ENCODE results near the gene TRIM32.
"Not testable (repeated sequence)": the region's sequence is repeated elsewhere in the genome, so short reads cannot be mapped to it uniquely, and the experiment has no call there.

The TRIM32 gene

GRCh38 chr9:116674210-116674980 lies 12.7 kb upstream of the TRIM32 start:
- no peak for DNase-seq (ENCODE audit: low read depth)

DNA sequence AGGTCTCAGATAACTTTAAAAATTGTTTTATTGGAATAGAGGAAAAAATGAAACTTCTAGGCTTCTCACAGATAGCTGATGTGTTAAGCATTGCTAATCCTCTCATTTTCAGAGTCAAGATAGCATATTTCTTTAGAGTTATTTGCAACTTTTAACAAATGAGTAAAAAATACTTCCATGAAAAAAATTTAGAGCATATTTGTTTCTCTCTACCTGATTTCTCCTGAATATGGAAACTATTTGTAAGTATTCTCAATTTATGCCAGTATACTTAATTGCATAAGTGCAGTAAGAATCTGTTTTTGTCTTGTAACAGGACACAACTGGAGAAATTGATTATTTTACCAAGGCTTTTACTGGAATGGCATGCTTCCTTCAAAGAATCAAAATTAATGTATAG lies 3.6 kb upstream of the TRIM32 start:
- no peak for DNase-seq (ENCODE audit: low read depth)

DNA sequence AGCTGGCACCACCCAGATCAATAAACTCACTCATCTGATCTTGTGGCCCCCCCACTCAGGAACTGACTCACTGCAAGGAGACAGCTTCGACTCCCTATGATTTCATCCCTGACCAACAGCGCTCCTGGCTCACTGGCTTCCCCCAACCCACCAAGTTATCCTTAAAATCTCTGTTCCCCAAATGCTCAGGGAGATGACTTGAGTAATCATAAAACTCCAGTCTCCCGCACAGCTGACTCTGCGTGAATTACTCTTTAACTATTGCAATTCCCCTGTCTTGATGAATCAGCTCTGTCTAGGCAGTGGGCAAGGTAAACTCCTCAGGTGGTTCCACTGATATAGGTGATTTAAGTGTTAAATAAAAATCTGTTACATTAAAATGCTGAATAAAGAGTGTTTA lies 1.9 kb upstream of the TRIM32 start:
- no peak for DNase-seq (ENCODE audit: low read depth)

- DNase-seq (ENCODE audit: low read depth) = no peak
These were observed 970 bp upstream of the TRIM32 start for GRCh38 chr9:116686135-116686534.

DNA sequence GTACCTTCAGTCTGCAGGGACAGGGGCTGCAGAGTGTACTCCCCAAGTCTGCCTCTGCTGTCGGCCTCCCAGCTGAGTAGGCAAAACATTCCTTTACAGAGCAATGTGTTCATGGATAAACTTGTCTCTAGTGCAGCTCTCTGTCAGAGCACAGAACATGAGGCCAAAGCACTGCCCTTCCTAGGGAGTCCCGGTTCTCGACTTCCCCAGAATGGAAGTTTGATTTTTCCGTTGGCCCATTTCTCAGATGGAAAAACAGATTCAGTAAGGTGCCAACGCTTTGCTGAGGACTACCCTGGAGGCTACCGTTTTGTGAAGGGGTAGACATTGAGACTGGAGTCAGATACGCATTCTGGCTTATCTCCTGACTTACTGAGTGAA lies 422 bp upstream of the TRIM32 start:
- DNase-seq (ENCODE audit: low read depth) = no peak

- no peak for DNase-seq (ENCODE audit: low read depth)
These were observed 640 bp downstream of the TRIM32 start for GRCh38 chr9:116687754-116688135.

GRCh38 chr9:116688806-116689485 lies 1.8 kb downstream of the TRIM32 start:
- no peak for DNase-seq (ENCODE audit: low read depth)

DNA sequence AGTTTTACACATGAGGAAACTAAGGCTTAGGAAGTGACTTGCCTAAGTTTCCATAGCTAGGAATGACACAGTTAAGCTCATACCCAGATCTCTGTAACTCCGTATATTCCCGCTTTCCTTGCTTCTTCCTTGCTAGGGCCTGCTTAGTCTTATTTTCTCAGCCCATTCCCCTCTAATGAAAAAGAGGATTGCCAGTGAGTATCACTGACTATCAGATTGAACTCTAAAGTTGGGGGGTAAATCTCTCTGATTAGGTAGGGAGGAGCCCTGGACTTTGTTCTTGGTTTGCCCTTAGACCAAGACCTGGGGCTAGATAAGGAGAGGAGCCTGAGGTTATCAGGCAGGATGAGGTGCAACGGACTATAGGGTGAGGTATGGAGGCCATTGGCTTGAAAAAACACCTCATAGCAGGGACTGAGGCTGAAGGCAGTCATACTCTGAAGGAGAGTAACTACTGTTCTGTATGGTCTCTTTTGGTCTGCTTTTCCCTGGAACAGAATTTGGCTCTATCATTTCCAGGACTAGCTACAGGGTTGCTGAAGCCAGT lies 2.5 kb downstream of the TRIM32 start:
- DNase-seq (ENCODE audit: low read depth) = no peak

DNA sequence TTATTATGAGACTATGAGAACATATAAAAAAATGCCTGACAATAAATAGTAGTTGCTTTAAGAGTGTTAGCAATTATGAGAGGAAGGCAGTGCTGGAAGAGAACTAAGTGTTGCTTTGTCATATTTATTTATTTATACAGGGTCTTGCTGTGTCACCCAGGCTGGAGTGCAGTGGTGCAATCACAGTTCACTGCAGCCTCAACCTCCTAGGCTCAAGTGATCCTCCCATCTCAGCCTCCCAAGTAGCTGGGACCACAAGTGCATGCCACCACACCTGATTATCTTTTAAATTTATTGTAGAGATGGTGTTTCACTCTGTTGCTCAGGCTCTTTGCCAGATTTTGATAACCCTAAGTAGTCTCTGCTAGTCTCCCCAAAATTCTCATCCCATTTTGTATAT lies 3.7 kb downstream of the TRIM32 start:
- DNase-seq (ENCODE audit: low read depth) = not testable (repeated sequence)

DNA sequence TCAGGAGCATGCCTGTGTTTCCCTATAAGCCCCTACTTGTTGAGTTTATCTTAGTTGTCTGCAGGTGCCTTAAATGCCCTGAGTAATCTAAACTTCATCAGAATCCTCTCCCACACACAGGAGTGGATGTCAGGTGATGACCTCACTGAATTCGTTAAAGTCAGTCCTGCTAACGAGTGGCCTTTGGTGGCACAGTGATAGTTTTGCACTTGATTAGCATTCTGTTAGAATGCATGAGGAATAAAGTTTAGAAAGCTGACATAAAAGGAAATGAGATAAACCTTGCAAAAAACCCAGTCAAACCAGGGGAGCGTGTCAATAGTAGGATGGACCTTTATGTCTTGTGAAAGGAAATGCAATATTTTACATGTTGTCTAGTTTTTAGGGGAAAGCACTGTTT lies 4.5 kb downstream of the TRIM32 start:
- DNase-seq (ENCODE audit: low read depth) = no peak

GRCh38 chr9:116692616-116693015 lies 5.5 kb downstream of the TRIM32 start:
- DNase-seq (ENCODE audit: low read depth) = no peak

- DNase-seq (ENCODE audit: low read depth) = no peak
These were observed 6.2 kb downstream of the TRIM32 start for GRCh38 chr9:116693233-116693731.

- no peak for DNase-seq (ENCODE audit: low read depth)
These were observed 7.7 kb downstream of the TRIM32 start for GRCh38 chr9:116694785-116695291.

DNA sequence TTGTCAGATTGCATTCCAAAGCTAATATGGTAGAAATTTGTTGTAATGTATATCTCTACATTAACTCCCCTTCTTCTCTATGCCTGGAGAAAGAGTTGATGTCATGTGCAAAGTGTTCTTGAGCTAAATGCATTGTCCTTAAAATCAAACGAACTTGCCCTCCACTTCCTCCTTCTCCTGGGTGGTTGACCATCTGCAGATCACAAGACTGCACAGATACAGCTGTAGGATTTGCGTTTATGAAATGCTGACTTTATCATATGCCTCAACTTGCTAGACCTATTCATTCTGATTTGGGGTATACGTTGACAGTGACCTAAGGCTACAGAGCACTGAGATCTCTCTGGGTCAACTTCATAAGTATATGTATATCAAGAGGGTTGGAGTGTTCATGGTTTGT lies 8.3 kb downstream of the TRIM32 start:
- DNase-seq (ENCODE audit: low read depth) = no peak

GRCh38 chr9:116697362-116697761 lies 10.3 kb downstream of the TRIM32 start:
- no peak for DNase-seq (ENCODE audit: low read depth)

- no peak for DNase-seq (ENCODE audit: low read depth)
These were observed 10.8 kb downstream of the TRIM32 start for GRCh38 chr9:116697887-116698286.

GRCh38 chr9:116700279-116700678 lies 13.2 kb downstream of the TRIM32 start:
- no peak for DNase-seq (ENCODE audit: low read depth)

DNA sequence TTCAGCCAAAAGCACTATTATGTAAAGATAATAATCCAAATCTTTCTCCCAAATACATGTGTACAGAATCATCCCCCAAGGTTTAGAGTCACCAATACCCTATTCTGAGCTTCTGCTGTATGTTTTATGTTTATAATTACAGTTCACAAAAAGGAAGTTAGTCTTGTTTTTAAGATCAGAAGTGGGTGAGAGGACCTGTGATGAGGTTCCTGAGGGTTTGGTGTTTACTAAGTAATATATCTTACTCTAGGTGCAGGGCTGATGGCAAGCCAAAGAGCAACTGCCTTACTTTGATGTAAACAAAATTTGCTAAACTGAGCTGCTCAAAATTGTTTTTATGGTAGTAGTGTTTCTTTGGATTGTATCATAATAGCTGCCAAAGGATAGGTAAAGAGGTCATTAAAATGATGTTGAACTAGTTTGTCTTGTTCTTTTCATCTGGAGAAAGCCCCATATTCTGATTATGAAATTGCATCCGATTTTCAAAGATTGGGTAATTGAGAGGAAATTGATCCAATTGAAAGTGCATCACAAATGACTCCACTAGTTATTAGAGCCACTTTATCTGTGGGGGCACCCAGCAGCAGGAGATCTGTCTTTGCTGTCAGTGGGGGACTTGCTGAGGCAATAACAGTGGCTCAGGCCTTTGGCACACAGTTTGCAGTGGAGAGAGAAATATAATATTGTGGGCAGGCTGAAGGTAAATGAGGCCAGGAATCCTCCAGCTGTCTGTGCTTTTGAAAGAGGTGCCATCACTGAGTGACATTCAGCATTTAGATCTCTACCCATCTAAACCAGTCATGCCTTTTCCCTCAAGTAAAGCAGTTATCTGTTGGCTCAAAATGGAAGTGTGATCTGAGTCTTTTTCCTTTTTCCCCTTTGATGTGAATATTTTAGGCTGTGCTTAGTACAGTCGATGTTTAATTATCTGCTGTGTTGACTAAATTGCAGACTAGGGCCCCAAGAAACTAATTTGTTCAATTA lies 14.1 kb downstream of the TRIM32 start:
- no peak for DNase-seq (ENCODE audit: low read depth)

GRCh38 chr9:116701940-116702642 lies 15.0 kb downstream of the TRIM32 start:
- no peak for DNase-seq (ENCODE audit: low read depth)

DNA sequence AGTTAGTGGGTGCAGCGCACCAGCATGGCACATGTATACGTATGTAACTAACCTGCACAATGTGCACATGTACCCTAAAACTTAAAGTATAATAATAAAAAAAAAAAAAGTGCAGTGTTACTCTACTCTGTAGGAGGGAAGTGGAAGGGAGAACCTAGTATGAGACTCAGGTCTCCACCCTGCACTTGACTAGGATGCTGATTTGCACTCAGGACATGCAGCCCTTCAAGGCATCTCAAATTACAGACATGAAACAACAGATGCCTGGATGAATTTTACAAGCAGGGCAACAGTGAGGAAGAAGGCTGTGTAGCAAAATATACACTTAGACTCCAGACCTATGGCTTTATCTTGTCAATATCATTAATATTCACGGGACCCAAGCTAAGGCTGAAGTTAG lies 16.5 kb downstream of the TRIM32 start:
- no peak for DNase-seq (ENCODE audit: low read depth)

DNA sequence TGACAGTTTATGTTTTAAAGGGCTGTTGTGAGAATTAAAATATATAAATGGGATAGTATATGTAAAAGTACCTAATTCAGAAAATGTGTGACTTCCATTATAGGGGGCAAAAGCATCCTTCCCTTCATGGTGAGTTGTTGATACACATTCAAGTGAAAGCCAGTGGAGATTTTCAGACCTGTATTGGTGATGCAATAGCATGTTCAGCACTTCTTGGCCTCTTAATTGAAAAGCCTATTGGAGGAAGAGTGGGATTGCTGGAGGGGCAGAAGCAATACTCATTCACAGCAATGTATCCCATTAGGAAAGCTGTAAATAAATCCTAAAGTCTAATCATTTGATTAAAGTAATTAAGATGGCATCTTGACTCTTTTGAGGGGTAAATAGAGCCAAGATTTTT lies 17.4 kb downstream of the TRIM32 start:
- no peak for DNase-seq (ENCODE audit: low read depth)
